Dermis blood vessel endothelial cell (primary cell): Measurements from ENCODE around the gene CBLN3. TPM values are rescaled to one million over a fixed set of nuclear protein-coding genes. Genes with fewer than 3 reads are reported as not detected.
A peak's percentile ranks its signal among the peaks of the same experiment; 100 is the strongest.
"Not testable (repeated sequence)": the region's sequence is repeated elsewhere in the genome, so short reads cannot be mapped to it uniquely, and the experiment has no call there.

Experiments used
- DNase-seq: peaks from one replicate; pipeline ENCODE4 v3.0.0; 2010
- total RNA-seq: library from RNA; depleted of rRNA; stranded (reverse); fragments of >200 nt; gene quantifications from 2 replicates; pipeline ENCODE4 v1.2.3, GENCODE V29; 2014

CBLN3 gene
- total RNA-seq, 1 donor from 2014 or later: 1.0 TPM

GRCh38 chr14:24401810-24402702, 27.4 kb downstream of the CBLN3 start:
- DNase-seq: no peak

GRCh38 chr14:24399999-24400718, 29.3 kb downstream of the CBLN3 start:
- DNase-seq: no peak

GRCh38 chr14:24399447-24399822, 30.0 kb downstream of the CBLN3 start:
- no peak for DNase-seq

- DNase-seq: peak; percentile 57
Observed at GRCh38 chr14:24398653-24399446, 30.6 kb downstream of the CBLN3 start, which contains the start of gene NYNRIN. Gene NYNRIN, plus strand, starts transcription at chr14:24399003. Its CDS starts 244 bp downstream, at chr14:24399247.

- no peak for DNase-seq
Observed at GRCh38 chr14:24398293-24398652, 31.2 kb downstream of the CBLN3 start.

GRCh38 chr14:24397639-24398292, 31.7 kb downstream of the CBLN3 start:
- DNase-seq: no peak

GRCh38 chr14:24395609-24396582, 33.6 kb downstream of the CBLN3 start:
- no peak for DNase-seq

- DNase-seq: no peak
Observed at GRCh38 chr14:24394275-24394674, 35.2 kb downstream of the CBLN3 start.

GRCh38 chr14:24392325-24393091, 37.0 kb downstream of the CBLN3 start:
- DNase-seq: peak; percentile 60

GRCh38 chr14:24390701-24391468, 38.6 kb downstream of the CBLN3 start:
- DNase-seq: no peak

- DNase-seq: peak; percentile 63
Observed at GRCh38 chr14:24389226-24389848, 40.1 kb downstream of the CBLN3 start.

GRCh38 chr14:24388474-24389179, 40.8 kb downstream of the CBLN3 start:
- no peak for DNase-seq

GRCh38 chr14:24387579-24387978, 41.9 kb downstream of the CBLN3 start:
- DNase-seq: not testable (repeated sequence)

- DNase-seq: no peak
Observed at GRCh38 chr14:24387009-24387345, 42.5 kb downstream of the CBLN3 start.

GRCh38 chr14:24385524-24385923, 43.9 kb downstream of the CBLN3 start:
- DNase-seq: no peak

- DNase-seq: no peak
Observed at GRCh38 chr14:24384169-24384568, 45.3 kb downstream of the CBLN3 start.

- DNase-seq: no peak
Observed at GRCh38 chr14:24382064-24382371, 47.5 kb downstream of the CBLN3 start.

- no peak for DNase-seq
Observed at GRCh38 chr14:24381363-24382063, 48.0 kb downstream of the CBLN3 start.
